Vagina (tissue), 2 donors: ENCODE results near the gene B3GALT5.

ENCODE experiments used
- CTCF ChIP-seq, 3 experiments: fragments of 450-650 bp in 2 of 3; fragments of 200-600 bp in 1 of 3; sonication (generic) in 1 of 3; IDR thresholded peaks; one replicate each; pipeline ENCODE4 v1.5.1; 2017 to 2019; ENCODE audit warnings: antibody characterized with exemption in 3 of 3, mild to moderate bottlenecking in 2 of 3, moderate library complexity in 2 of 3
- POLR2AphosphoS5 ChIP-seq, 2 donors: sonication (generic); formaldehyde crosslinking; IDR thresholded peaks; one replicate each; pipeline ENCODE4 v1.9.0; 2017; ENCODE audit warnings: antibody characterized with exemption in 2 of 2, mild to moderate bottlenecking in 2 of 2, low read depth in 1 of 2; ENCODE audit not compliant: insufficient read depth in 1 of 2

- TF ChIP-seq POLR2AphosphoS5 (IDR thresholded peaks at IDR 0.05; ENCODE audit: insufficient read depth in 1 of 2, low read depth in 1 of 2) (no peak), CTCF (IDR thresholded peaks at IDR 0.05) (no peak)
These were observed 548 bp downstream of the B3GALT5 start for GRCh38 chr21:39613041-39613934.
